ENCODE data around the gene TUBA4A.
A peak's percentile ranks its signal among the peaks of the same experiment; 100 is the strongest.

Gene TUBA4A

DNA sequence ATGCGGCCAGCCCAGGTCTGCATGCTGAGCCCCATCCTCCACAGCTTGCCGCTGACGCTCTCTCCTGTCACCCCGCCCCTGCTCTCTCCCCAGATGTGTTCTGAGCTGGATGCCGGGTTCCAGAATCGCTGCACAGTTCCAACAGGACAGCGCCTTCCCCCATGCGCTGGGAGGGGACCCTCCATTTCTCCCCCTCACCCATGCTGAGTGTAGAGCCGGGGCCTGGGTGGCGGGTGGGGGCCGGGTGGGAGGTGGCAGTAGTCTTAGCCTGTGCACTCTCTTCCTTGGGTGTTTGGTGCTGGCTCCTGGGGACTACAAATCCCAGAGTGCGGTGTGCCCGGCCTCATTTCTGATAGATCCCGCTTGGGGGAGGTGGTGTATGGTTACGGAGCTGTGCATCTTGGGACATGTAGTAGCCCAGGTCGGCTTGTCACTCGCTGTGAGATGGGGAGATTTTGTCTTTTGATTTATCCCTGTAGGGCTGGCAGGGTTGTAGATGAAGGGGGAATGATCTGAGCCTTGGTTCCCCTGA lies 32.2 kb upstream of the TUBA4A start:
- no peak overlapping the region for H3K27ac ChIP-seq (ENCODE audit: low read depth, low read length)
- no peak overlapping the region for H3K9ac ChIP-seq (ENCODE audit: low read depth, low read length)
- no peaks in the 10 kb centered on the region for H3K27me3 ChIP-seq (ENCODE audit: control insufficient read depth, insufficient read depth, low read length)
- H3K4me3 ChIP-seq (ENCODE audit: low read depth, low read length): no peak overlapping the region
- H3K36me3 ChIP-seq (ENCODE audit: control insufficient read depth, insufficient read depth, low read length): peaks cover 31% of the 10 kb centered on the region
- H3K9me3 ChIP-seq (ENCODE audit: control insufficient read depth, insufficient read depth, low read length): no peaks in the 10 kb centered on the region
- H3K4me1 ChIP-seq (ENCODE audit: control insufficient read depth, insufficient read depth, low read length): peaks cover 7% of the 10 kb centered on the region; the same call in 1 of the 2 replicates

DNA sequence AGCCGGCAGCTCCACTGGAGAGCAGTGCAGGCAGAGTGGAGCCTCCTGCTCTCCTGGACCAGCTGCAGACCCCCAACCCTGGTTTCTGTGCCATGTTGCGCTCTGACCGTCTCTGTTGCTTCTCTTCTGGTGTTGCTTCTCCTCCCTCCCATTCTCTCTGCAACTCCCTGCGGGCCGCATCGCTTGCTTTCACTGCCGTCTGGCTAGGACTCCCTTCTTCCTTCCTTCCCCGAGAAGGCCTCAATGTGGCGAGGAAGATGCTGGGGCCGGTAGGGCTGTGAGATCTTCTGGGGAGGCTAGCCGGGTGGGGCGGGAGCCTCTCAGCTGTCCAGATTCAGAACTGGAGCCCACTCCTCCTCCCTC lies 31.6 kb upstream of the TUBA4A start:
- peaks cover 31% of the 10 kb centered on the region for H3K36me3 ChIP-seq (ENCODE audit: control insufficient read depth, insufficient read depth, low read length)
- no peak overlapping the region for H3K27ac ChIP-seq (ENCODE audit: low read depth, low read length)
- peaks cover 7% of the 10 kb centered on the region; the same call in 1 of the 2 replicates for H3K4me1 ChIP-seq (ENCODE audit: control insufficient read depth, insufficient read depth, low read length)
- H3K9me3 ChIP-seq (ENCODE audit: control insufficient read depth, insufficient read depth, low read length): no peaks in the 10 kb centered on the region
- H3K4me3 ChIP-seq (ENCODE audit: low read depth, low read length): no peak overlapping the region
- no peak overlapping the region for H3K9ac ChIP-seq (ENCODE audit: low read depth, low read length)
- no peaks in the 10 kb centered on the region for H3K27me3 ChIP-seq (ENCODE audit: control insufficient read depth, insufficient read depth, low read length)

DNA sequence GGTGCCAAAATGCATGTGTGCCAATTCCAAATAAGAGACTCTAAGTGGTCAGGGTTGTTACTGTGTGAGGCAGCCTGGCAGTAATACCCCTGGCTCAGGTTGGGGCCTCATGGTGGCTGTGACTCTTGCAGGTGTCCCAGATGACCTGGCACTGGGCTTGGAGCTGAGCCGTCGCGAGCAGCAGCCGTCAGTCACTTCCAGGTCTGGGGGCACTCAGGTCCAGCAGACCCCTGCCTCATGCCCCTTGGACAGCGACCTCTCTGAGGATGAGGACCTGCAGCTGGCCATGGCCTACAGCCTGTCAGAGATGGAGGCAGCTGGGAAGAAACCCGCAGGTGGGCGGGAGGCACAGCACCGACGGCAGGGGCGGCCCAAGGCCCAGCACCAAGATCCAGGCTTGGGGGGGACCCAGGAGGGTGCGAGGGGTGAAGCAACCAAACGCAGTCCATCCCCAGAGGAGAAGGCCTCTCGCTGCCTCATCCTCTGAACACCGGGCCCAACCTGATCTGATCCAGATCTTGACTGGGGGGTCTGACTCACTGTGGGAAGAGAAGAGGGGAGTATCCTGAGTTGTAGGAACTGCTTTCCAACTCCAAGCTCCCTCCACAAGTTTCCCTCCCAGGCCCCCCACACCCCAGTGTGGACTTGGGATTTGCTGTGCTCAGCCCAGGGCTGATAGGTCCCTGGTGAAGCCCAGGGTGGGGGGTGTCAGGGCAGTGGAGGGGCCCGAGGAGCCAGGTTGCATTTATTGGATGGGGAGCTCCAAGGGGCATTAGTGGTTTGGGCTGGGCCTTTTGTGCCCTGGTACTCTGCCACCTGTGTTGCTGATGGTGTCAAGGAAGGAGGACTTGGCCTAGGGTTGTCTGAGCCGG lies 31.0 kb upstream of the TUBA4A start:
- Histone ChIP-seq H3K4me3 (ENCODE audit: low read depth, low read length) (no peak overlapping the region), H3K9ac (ENCODE audit: low read depth, low read length) (no peak overlapping the region), H3K4me1 (ENCODE audit: control insufficient read depth, insufficient read depth, low read length) (peaks cover 11% of the 10 kb centered on the region; the same call in 1 of the 2 replicates), H3K9me3 (ENCODE audit: control insufficient read depth, insufficient read depth, low read length) (no peaks in the 10 kb centered on the region), H3K36me3 (ENCODE audit: control insufficient read depth, insufficient read depth, low read length) (peaks cover 31% of the 10 kb centered on the region), H3K27ac (ENCODE audit: low read depth, low read length) (no peak overlapping the region), H3K27me3 (ENCODE audit: control insufficient read depth, insufficient read depth, low read length) (no peaks in the 10 kb centered on the region)

DNA sequence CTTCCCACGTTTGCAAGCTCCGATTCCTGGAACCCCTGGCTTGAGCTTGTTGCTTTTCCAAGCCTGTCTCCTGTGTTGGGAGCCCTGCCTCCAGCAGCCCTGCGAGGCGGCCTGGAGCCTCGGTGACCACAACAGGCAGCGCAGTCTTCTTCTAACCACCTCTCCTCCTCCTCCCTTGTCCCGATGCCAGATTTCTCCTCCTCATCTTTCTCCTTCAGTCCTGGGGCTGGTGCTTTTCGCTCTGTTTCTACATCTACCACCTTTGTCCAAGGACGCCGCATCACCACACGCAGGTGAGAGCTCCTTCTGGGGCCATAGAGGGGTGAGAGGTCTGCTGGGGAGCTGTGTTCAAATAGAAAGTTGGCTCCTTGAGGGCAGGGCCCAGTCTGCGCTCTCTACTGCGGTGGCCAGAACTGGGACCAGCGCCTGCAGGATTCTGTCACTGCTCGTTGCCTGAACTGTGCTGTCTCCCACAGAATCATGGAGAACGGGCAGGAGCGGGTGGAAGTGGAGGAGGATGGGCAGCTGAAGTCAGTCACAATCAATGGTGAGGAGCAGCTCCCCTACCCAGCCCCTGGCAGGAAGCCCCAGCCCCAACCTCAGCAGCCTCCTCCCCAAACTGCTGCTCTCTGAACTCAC lies 29.3 kb upstream of the TUBA4A start:
- H3K9me3 ChIP-seq (ENCODE audit: control insufficient read depth, insufficient read depth, low read length): no peaks in the 10 kb centered on the region
- peaks cover 19% of the 10 kb centered on the region for H3K4me1 ChIP-seq (ENCODE audit: control insufficient read depth, insufficient read depth, low read length)
- H3K27ac ChIP-seq (ENCODE audit: low read depth, low read length): no peak overlapping the region
- H3K36me3 ChIP-seq (ENCODE audit: control insufficient read depth, insufficient read depth, low read length): peaks cover 31% of the 10 kb centered on the region
- H3K27me3 ChIP-seq (ENCODE audit: control insufficient read depth, insufficient read depth, low read length): no peaks in the 10 kb centered on the region
- H3K9ac ChIP-seq (ENCODE audit: low read depth, low read length): no peak overlapping the region
- no peak overlapping the region for H3K4me3 ChIP-seq (ENCODE audit: low read depth, low read length)

DNA sequence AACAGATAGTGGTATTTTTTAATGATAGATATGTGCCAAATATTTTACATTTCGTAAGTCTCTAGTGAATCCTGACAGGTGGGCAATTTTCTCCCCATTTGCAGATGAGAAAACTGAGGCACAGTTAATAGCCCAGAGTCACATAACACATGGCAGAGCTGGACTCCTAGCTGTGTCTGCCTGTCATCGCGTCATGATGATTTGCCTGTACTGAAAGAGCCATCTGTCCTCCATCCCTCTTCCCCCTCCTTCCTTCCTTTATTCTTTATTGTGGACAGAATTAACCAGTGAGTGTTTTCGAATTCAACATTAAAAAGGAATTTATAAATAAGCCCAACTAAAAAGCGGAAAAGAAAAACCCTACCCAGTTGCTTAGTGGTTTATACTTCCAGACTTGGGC lies 28.7 kb upstream of the TUBA4A start:
- H3K9me3 ChIP-seq (ENCODE audit: control insufficient read depth, insufficient read depth, low read length): no peaks in the 10 kb centered on the region
- no peak overlapping the region for H3K4me3 ChIP-seq (ENCODE audit: low read depth, low read length)
- no peak overlapping the region for H3K9ac ChIP-seq (ENCODE audit: low read depth, low read length)
- no peaks in the 10 kb centered on the region for H3K27me3 ChIP-seq (ENCODE audit: control insufficient read depth, insufficient read depth, low read length)
- peaks cover 25% of the 10 kb centered on the region for H3K4me1 ChIP-seq (ENCODE audit: control insufficient read depth, insufficient read depth, low read length)
- no peak overlapping the region for H3K27ac ChIP-seq (ENCODE audit: low read depth, low read length)
- peaks cover 31% of the 10 kb centered on the region for H3K36me3 ChIP-seq (ENCODE audit: control insufficient read depth, insufficient read depth, low read length)

DNA sequence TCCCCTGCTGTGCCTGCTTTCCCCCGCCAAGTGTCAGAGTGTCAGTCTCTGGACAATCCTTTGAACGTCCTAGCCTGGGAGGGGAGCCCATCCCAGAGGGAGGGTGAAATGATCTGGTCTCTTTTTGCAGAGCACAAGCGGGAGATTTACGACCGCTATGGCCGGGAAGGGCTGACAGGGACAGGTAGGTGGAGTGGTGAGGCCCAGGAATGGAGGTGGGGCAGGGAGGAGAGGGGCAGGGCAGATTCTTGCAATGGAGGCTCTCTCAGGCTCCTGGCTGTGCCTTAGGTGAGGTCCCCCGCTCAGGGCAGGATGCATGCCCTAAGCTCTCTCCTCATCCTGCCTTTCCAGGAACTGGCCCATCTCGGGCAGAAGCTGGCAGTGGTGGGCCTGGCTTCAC lies 27.9 kb upstream of the TUBA4A start:
- peaks cover 30% of the 10 kb centered on the region for H3K4me1 ChIP-seq (ENCODE audit: control insufficient read depth, insufficient read depth, low read length)
- no peak overlapping the region for H3K27ac ChIP-seq (ENCODE audit: low read depth, low read length)
- peaks cover 31% of the 10 kb centered on the region for H3K36me3 ChIP-seq (ENCODE audit: control insufficient read depth, insufficient read depth, low read length)
- H3K9me3 ChIP-seq (ENCODE audit: control insufficient read depth, insufficient read depth, low read length): no peaks in the 10 kb centered on the region
- no peaks in the 10 kb centered on the region for H3K27me3 ChIP-seq (ENCODE audit: control insufficient read depth, insufficient read depth, low read length)
- no peak overlapping the region for H3K9ac ChIP-seq (ENCODE audit: low read depth, low read length)
- H3K4me3 ChIP-seq (ENCODE audit: low read depth, low read length): no peak overlapping the region

DNA sequence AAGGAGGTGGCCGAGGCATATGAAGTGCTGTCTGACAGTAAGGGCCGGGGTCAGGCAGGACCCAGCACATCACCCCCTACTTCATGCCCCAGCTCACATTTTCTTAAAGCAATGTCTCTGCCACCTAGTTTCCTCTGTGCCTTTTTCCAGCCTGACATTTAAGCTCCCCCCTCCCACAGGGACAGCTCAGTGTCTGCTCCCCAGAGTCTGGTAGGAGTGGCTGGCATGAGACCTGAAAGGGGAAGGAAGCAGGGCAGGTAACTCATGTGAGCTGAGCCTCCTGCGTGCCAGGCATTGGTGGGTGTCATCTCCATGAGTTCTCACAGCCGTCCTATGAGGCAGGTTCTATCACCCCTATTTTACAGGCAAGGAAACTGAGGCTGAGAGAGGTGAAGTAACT lies 26.9 kb upstream of the TUBA4A start:
- peaks cover 31% of the 10 kb centered on the region for H3K36me3 ChIP-seq (ENCODE audit: control insufficient read depth, insufficient read depth, low read length)
- H3K4me3 ChIP-seq (ENCODE audit: low read depth, low read length): no peak overlapping the region

DNA sequence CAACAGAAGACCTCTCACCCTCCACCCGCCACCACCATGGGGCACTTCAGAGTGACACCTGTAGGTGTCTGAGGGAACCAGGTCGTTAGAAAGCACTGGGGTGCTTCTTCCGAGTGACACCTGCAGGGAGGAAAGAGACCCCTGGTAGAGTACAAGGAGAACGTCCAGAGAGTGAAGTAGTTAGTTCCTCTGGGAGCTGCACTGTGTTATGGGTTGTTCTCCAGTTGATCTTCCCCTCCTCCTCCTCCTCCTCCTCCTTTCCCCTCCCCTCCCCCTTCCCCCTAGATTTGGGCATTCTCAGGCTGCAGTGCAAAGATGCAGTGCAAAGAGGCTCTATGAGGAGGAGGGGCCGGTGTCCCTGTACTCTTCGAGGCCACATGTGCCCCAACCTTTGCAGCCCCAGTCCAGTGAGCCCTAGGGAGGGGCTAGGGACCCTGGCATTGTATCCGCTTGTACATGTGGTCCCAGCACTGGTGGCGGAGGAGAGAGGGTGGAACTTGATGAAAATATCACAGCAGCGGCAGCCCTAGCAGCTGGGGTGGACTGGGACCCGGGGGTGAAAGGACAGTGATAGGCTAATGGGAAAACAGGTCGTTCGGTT lies 26.3 kb upstream of the TUBA4A start:
- H3K4me3 ChIP-seq (ENCODE audit: low read depth, low read length): peak overlapping the region; percentile 63
- H3K9ac ChIP-seq (ENCODE audit: low read depth, low read length): peak overlapping the region; percentile 52; the same call in 1 of the 2 replicates
- no peaks in the 10 kb centered on the region for H3K27me3 ChIP-seq (ENCODE audit: control insufficient read depth, insufficient read depth, low read length)
- H3K9me3 ChIP-seq (ENCODE audit: control insufficient read depth, insufficient read depth, low read length): no peaks in the 10 kb centered on the region
- H3K27ac ChIP-seq (ENCODE audit: low read depth, low read length): peak overlapping the region; percentile 89
- peaks cover 29% of the 10 kb centered on the region for H3K36me3 ChIP-seq (ENCODE audit: control insufficient read depth, insufficient read depth, low read length)
- H3K4me1 ChIP-seq (ENCODE audit: control insufficient read depth, insufficient read depth, low read length): peaks cover 23% of the 10 kb centered on the region

More for the DNA sequence above, 26.9 kb upstream of the TUBA4A start:
- Histone ChIP-seq H3K9ac (ENCODE audit: low read depth, low read length) (no peak overlapping the region), H3K27me3 (ENCODE audit: control insufficient read depth, insufficient read depth, low read length) (no peaks in the 10 kb centered on the region), H3K4me1 (ENCODE audit: control insufficient read depth, insufficient read depth, low read length) (peaks cover 25% of the 10 kb centered on the region), H3K9me3 (ENCODE audit: control insufficient read depth, insufficient read depth, low read length) (no peaks in the 10 kb centered on the region), H3K27ac (ENCODE audit: low read depth, low read length) (no peak overlapping the region)

DNA sequence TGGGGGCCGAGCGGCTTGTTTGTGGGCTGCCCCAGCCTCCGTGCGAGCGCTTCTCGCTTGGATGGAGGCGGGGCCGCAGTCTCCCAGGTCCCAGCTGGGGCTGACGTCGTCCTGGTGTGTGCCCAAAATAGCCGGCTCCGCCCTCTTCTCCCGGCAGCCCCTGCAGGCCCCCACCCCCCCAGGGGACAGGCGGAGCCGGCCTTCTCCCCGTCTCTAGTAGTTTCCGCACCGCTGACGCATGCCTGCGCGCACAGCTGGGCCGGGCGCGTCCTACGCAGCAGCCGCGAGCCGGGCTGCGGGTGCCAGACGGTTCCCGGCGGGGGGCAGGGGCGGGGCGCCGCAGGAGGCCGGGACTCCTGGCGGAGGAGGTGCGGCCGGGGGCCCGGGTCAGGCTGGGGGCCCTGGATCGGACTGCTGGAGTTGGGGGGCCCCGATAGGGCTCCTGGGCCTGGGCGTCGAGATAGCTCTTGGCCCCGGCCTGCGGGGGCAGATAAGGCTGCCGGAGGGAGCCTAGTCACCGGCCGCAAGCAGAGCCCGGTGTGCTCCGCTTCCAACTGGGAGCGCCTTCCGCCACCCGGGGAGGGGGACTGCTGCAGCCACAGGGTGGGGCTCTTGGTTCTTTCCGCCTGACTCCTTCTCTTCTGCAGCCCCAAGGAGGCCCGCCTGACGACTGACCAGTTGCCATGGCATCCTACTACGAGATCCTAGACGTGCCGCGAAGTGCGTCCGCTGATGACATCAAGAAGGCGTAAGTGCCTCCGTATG lies 25.6 kb upstream of the TUBA4A start, which contains the start of gene DNAJB2:
Gene DNAJB2, plus strand, starts transcription at position 216 of the 765 bp plus-strand sequence. Its CDS starts 468 bp downstream, at position 684.
- peak within 1 kb of the TSS; percentile 52 for H3K9ac ChIP-seq (ENCODE audit: low read depth, low read length)
- H3K9me3 ChIP-seq (ENCODE audit: control insufficient read depth, insufficient read depth, low read length): no peaks in the 10 kb centered on the region
- H3K4me1 ChIP-seq (ENCODE audit: control insufficient read depth, insufficient read depth, low read length): peaks cover 26% of the 10 kb centered on the region
- H3K27ac ChIP-seq (ENCODE audit: low read depth, low read length): peak within 1 kb of the TSS; percentile 89
- H3K4me3 ChIP-seq (ENCODE audit: low read depth, low read length): peak within 1 kb of the TSS; percentile 63
- peaks cover 24% of the 10 kb centered on the region for H3K36me3 ChIP-seq (ENCODE audit: control insufficient read depth, insufficient read depth, low read length)
- H3K27me3 ChIP-seq (ENCODE audit: control insufficient read depth, insufficient read depth, low read length): no peaks in the 10 kb centered on the region

DNA sequence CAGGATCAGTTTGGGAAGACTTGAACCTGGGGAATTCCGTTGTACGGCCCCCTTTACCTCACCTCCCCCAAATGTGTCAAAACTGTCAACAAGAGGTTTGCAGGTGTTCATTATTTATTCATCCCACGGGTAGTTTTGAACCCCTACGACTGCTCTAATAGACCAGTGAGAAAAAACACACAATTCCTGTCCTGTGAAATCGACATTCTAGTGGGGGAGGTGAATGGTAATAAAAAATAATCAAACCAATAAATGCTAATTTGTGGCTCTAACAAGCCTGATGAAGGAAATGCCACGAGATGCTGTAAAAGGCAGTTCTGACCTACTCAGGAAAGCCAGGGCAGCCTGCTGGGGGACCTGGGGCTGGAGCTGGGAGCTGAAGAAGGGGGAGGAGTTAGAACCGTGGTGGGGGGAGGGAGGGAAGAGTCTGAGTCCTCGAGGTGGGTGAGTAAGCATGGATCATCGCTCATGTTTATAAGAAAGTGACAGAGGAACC lies 25.0 kb upstream of the TUBA4A start:
- peak overlapping the region; percentile 58 for H3K4me3 ChIP-seq (ENCODE audit: low read depth, low read length)
- no peaks in the 10 kb centered on the region for H3K27me3 ChIP-seq (ENCODE audit: control insufficient read depth, insufficient read depth, low read length)
- H3K27ac ChIP-seq (ENCODE audit: low read depth, low read length): peak overlapping the region; percentile 89
- H3K9me3 ChIP-seq (ENCODE audit: control insufficient read depth, insufficient read depth, low read length): no peaks in the 10 kb centered on the region
- peaks cover 24% of the 10 kb centered on the region for H3K36me3 ChIP-seq (ENCODE audit: control insufficient read depth, insufficient read depth, low read length)
- H3K9ac ChIP-seq (ENCODE audit: low read depth, low read length): no peak overlapping the region
- peaks cover 29% of the 10 kb centered on the region for H3K4me1 ChIP-seq (ENCODE audit: control insufficient read depth, insufficient read depth, low read length)
